Stimulated activated CD4-positive, alpha-beta T cell treated with anti-CD3 and anti-CD28 coated beads, Interleukin-4, amount 100 ng/mL, for 1 hour (primary cell): ENCODE results near the gene GYPB.
"Not testable (repeated sequence)": the region's sequence is repeated elsewhere in the genome, so short reads cannot be mapped to it uniquely, and the experiment has no call there.

ENCODE experiments used
- DNase-seq: peaks from one replicate; pipeline ENCODE4 v3.0.0-alpha.2; 2020

The GYPB gene

GRCh38 chr4:144008602-144009001 lies 10.6 kb downstream of the GYPB start:
- DNase-seq = not testable (repeated sequence)

GRCh38 chr4:144007960-144008359 lies 11.2 kb downstream of the GYPB start:
- not testable (repeated sequence) for DNase-seq

- not testable (repeated sequence) for DNase-seq
Measured at GRCh38 chr4:144006200-144006803, 12.9 kb downstream of the GYPB start.

GRCh38 chr4:144005558-144005953 lies 13.6 kb downstream of the GYPB start:
- not testable (repeated sequence) for DNase-seq

- not testable (repeated sequence) for DNase-seq
Measured at GRCh38 chr4:144004868-144005557, 14.2 kb downstream of the GYPB start.

GRCh38 chr4:144003890-144004265 lies 15.3 kb downstream of the GYPB start:
- DNase-seq = not testable (repeated sequence)

GRCh38 chr4:144003205-144003889 lies 15.8 kb downstream of the GYPB start:
- not testable (repeated sequence) for DNase-seq

- DNase-seq = not testable (repeated sequence)
Measured at GRCh38 chr4:144000331-144000995, 18.7 kb downstream of the GYPB start.

- DNase-seq = not testable (repeated sequence)
Measured at GRCh38 chr4:143996193-143996592, 23.0 kb downstream of the GYPB start.

GRCh38 chr4:143991761-143992160 lies 27.4 kb downstream of the GYPB start:
- not testable (repeated sequence) for DNase-seq

GRCh38 chr4:143990717-143991116 lies 28.5 kb downstream of the GYPB start:
- not testable (repeated sequence) for DNase-seq

- no peak for DNase-seq
Measured at GRCh38 chr4:143986180-143986579, 33.0 kb downstream of the GYPB start.

GRCh38 chr4:143980776-143981175 lies 38.4 kb downstream of the GYPB start:
- DNase-seq = not testable (repeated sequence)

GRCh38 chr4:143975527-143975926 lies 43.7 kb downstream of the GYPB start:
- not testable (repeated sequence) for DNase-seq

GRCh38 chr4:143974021-143974420 lies 45.2 kb downstream of the GYPB start:
- not testable (repeated sequence) for DNase-seq

GRCh38 chr4:143961075-143961474 lies 58.1 kb downstream of the GYPB start:
- DNase-seq = no peak

- DNase-seq = not testable (repeated sequence)
Measured at GRCh38 chr4:143955306-143955705, 63.9 kb downstream of the GYPB start.

- not testable (repeated sequence) for DNase-seq
Measured at GRCh38 chr4:143951458-143951972, 67.7 kb downstream of the GYPB start.

- DNase-seq = not testable (repeated sequence)
Measured at GRCh38 chr4:143950967-143951366, 68.2 kb downstream of the GYPB start.

GRCh38 chr4:143950185-143950584 lies 69.0 kb downstream of the GYPB start:
- DNase-seq = not testable (repeated sequence)

GRCh38 chr4:143947493-143947892 lies 71.7 kb downstream of the GYPB start:
- not testable (repeated sequence) for DNase-seq
